ENCODE results near the gene TAS2R1. TPM values are rescaled to one million over a fixed set of nuclear protein-coding genes. Genes with fewer than 3 reads are reported as not detected.

The TAS2R1 gene
- polyA plus RNA-seq (not detected in 3 replicates), polyA minus RNA-seq (not detected in 3 replicates)
- not detected for polyA plus RNA-seq (2011; ENCODE audit: low read depth)
- polyA plus RNA-seq (2011; cell fraction: cytosol; rRNA removed): not detected in 2 replicates
- polyA plus RNA-seq (2011; cell fraction: nucleus; rRNA removed): not detected in 2 replicates
- polyA plus RNA-seq (2012; ENCODE audit: low replicate concordance): not detected in 2 replicates
- polyA minus RNA-seq (2011; cell fraction: cytosol; rRNA and poly(A)+ RNA removed): not detected
- not detected in 2 replicates for polyA minus RNA-seq (2011; cell fraction: nucleus; rRNA and poly(A)+ RNA removed)

GRCh38 chr5:9630251-9630650 is at the start of gene TAS2R1:
Gene TAS2R1, minus strand, starts transcription at chr5:9630351. Its CDS starts 319 bp downstream, at chr5:9630032.
- dilution Hi-C loops (cut with MboI; ENCODE audit: extremely low pct_ligation_motif_present, low sequenced_read_pairs): no loop called here
- no peak within 1 kb of the TSS for H3K27ac ChIP-seq (ENCODE audit: control insufficient read depth, insufficient read depth, low read length)
- DNase-seq (ENCODE audit: low read depth, low spot score): no peak
- H3K4me3 ChIP-seq (ENCODE audit: control insufficient read depth in 2 of 3, extremely low read depth in 1 of 3, insufficient read depth in 2 of 3, low read depth in 1 of 3, low read length in 3 of 3): no peak within 1 kb of the TSS
- no peaks in the 10 kb centered on the region for H3K36me3 ChIP-seq (ENCODE audit: control insufficient read depth in 2 of 2, extremely low read depth in 1 of 2, insufficient read depth in 2 of 2, low read length in 2 of 2)
- H3K9me3 ChIP-seq (ENCODE audit: control insufficient read depth, low read depth, low read length): no peaks in the 10 kb centered on the region
- no peaks in the 10 kb centered on the region for H3K27me3 ChIP-seq (ENCODE audit: control insufficient read depth, extremely low read depth, insufficient read depth, low read length)
- no peak for FAIRE-seq
- no peak within 1 kb of the TSS for H2AFZ ChIP-seq (ENCODE audit: control insufficient read depth, low read length)
- no peaks in the 10 kb centered on the region for H3K4me1 ChIP-seq (ENCODE audit: control insufficient read depth, extremely low read depth, insufficient read depth, low read length)
- no peaks in the 10 kb centered on the region for H4K20me1 ChIP-seq (ENCODE audit: control insufficient read depth, extremely low read depth, insufficient read depth, low read length)
- no peak for TF ChIP-seq CTCF (optimal IDR thresholded peaks at IDR 0.05 in 1 of 3, IDR thresholded peaks at IDR 0.05 in 1 of 3, conservative IDR thresholded peaks at IDR 0.05 in 1 of 3; ENCODE audit: extremely low read depth in 1 of 3, insufficient read depth in 2 of 3, low read length in 3 of 3)
- TF ChIP-seq EZH2 (IDR thresholded peaks at IDR 0.05; ENCODE audit: low read length): no peak
- H3K4me2 ChIP-seq (ENCODE audit: control insufficient read depth, extremely low read depth, insufficient read depth, low read depth, low read length): no peak within 1 kb of the TSS
- H3K9ac ChIP-seq (ENCODE audit: control insufficient read depth, extremely low read depth, insufficient read depth, low read length): no peak within 1 kb of the TSS
- H3K9me1 ChIP-seq (ENCODE audit: control insufficient read depth, extremely low read depth, insufficient read depth, low read length): no peaks in the 10 kb centered on the region
- no peaks in the 10 kb centered on the region for H3K79me2 ChIP-seq (ENCODE audit: control insufficient read depth, insufficient read depth, low read length)

- dilution Hi-C loops (cut with MboI; ENCODE audit: extremely low pct_ligation_motif_present, low sequenced_read_pairs): no loop called here
- DNase-seq (ENCODE audit: low read depth, low spot score) (no peak), FAIRE-seq (no peak)
- Histone ChIP-seq H3K79me2 (ENCODE audit: control insufficient read depth, insufficient read depth, low read length) (no peaks in the 10 kb centered on the region), H3K9me3 (ENCODE audit: control insufficient read depth, low read depth, low read length) (no peaks in the 10 kb centered on the region), H4K20me1 (ENCODE audit: control insufficient read depth, extremely low read depth, insufficient read depth, low read length) (no peaks in the 10 kb centered on the region), H3K36me3 (ENCODE audit: control insufficient read depth in 2 of 2, extremely low read depth in 1 of 2, insufficient read depth in 2 of 2, low read length in 2 of 2) (no peaks in the 10 kb centered on the region), H3K9me1 (ENCODE audit: control insufficient read depth, extremely low read depth, insufficient read depth, low read length) (no peaks in the 10 kb centered on the region), H3K9ac (ENCODE audit: control insufficient read depth, extremely low read depth, insufficient read depth, low read length) (no peak overlapping the region), H3K4me3 (ENCODE audit: control insufficient read depth in 2 of 3, extremely low read depth in 1 of 3, insufficient read depth in 2 of 3, low read depth in 1 of 3, low read length in 3 of 3) (no peak overlapping the region), H3K27me3 (ENCODE audit: control insufficient read depth, extremely low read depth, insufficient read depth, low read length) (no peaks in the 10 kb centered on the region), H3K4me2 (ENCODE audit: control insufficient read depth, extremely low read depth, insufficient read depth, low read depth, low read length) (no peak overlapping the region), H2AFZ (ENCODE audit: control insufficient read depth, low read length) (no peak overlapping the region), H3K4me1 (ENCODE audit: control insufficient read depth, extremely low read depth, insufficient read depth, low read length) (no peaks in the 10 kb centered on the region), H3K27ac (ENCODE audit: control insufficient read depth, insufficient read depth, low read length) (no peak overlapping the region)
- TF ChIP-seq CTCF (optimal IDR thresholded peaks at IDR 0.05 in 1 of 3, IDR thresholded peaks at IDR 0.05 in 1 of 3, conservative IDR thresholded peaks at IDR 0.05 in 1 of 3; ENCODE audit: extremely low read depth in 1 of 3, insufficient read depth in 2 of 3, low read length in 3 of 3): no peak
- no peak for TF ChIP-seq EZH2 (IDR thresholded peaks at IDR 0.05; ENCODE audit: low read length)
Observed at GRCh38 chr5:9670371-9670770, 40.2 kb upstream of the TAS2R1 start.
